NCI-H345 treated with DMSO at 0.1 percent for 48 hours (cell line): Measurements from ENCODE around the gene SLC6A18.
"Not testable (repeated sequence)": the region's sequence is repeated elsewhere in the genome, so short reads cannot be mapped to it uniquely, and the experiment has no call there.

Experiments
- DNase-seq: peaks from one replicate; lab custom pipeline; 2025; ENCODE audit not compliant: unreplicated experiment; lab: John Stamatoyannopoulos, UW

Gene SLC6A18

GRCh38 chr5:1251678-1252580, 26.7 kb downstream of the SLC6A18 start:
- no peak for DNase-seq

GRCh38 chr5:1252681-1253080, 27.5 kb downstream of the SLC6A18 start:
- no peak for DNase-seq

- DNase-seq: no peak
Measured at GRCh38 chr5:1253456-1254105, 28.4 kb downstream of the SLC6A18 start.

- DNase-seq: no peak
Measured at GRCh38 chr5:1254196-1254595, 29.0 kb downstream of the SLC6A18 start.

GRCh38 chr5:1255081-1255561, 29.9 kb downstream of the SLC6A18 start:
- DNase-seq: no peak

GRCh38 chr5:1256776-1257175, 31.6 kb downstream of the SLC6A18 start:
- no peak for DNase-seq

GRCh38 chr5:1257363-1257762, 32.2 kb downstream of the SLC6A18 start:
- no peak for DNase-seq

- no peak for DNase-seq
Measured at GRCh38 chr5:1257841-1258240, 32.7 kb downstream of the SLC6A18 start.

GRCh38 chr5:1259806-1260480, 34.8 kb downstream of the SLC6A18 start:
- DNase-seq: no peak

GRCh38 chr5:1261643-1262042, 36.5 kb downstream of the SLC6A18 start:
- DNase-seq: no peak

- no peak for DNase-seq
Measured at GRCh38 chr5:1262381-1262780, 37.2 kb downstream of the SLC6A18 start.

- no peak for DNase-seq
Measured at GRCh38 chr5:1264211-1264610, 39.0 kb downstream of the SLC6A18 start.

GRCh38 chr5:1265026-1265425, 39.8 kb downstream of the SLC6A18 start:
- DNase-seq: no peak

- no peak for DNase-seq
Measured at GRCh38 chr5:1265461-1266455, 40.6 kb downstream of the SLC6A18 start.

GRCh38 chr5:1266791-1267190, 41.6 kb downstream of the SLC6A18 start:
- no peak for DNase-seq

GRCh38 chr5:1267464-1267863, 42.3 kb downstream of the SLC6A18 start:
- not testable (repeated sequence) for DNase-seq

- DNase-seq: no peak
Measured at GRCh38 chr5:1268056-1268455, 42.9 kb downstream of the SLC6A18 start.

GRCh38 chr5:1268666-1269065, 43.5 kb downstream of the SLC6A18 start:
- DNase-seq: no peak

GRCh38 chr5:1270426-1270825, 45.2 kb downstream of the SLC6A18 start:
- no peak for DNase-seq
